Activated naive CD4-positive, alpha-beta T cell treated with anti-CD3 and anti-CD28 coated beads, Interleukin-2, amount 50 U/mL, for 72 hours (primary cell): Measurements from ENCODE around the gene TMEM200B. TPM values are rescaled to one million over a fixed set of nuclear protein-coding genes. Genes with fewer than 3 reads are reported as not detected.
"Not testable (repeated sequence)": the region's sequence is repeated elsewhere in the genome, so short reads cannot be mapped to it uniquely, and the experiment has no call there.

Experiments
- ATAC-seq, 2 donors: fragments of 150-1000 bp; cut with Tn5 transposase; 2 replicates each; pipeline ENCODE4 v1.10.0; 2021; ENCODE audit warnings: mild to moderate bottlenecking in 2 of 2, moderate library complexity in 2 of 2
- DNase-seq, 2 donors: peaks; one replicate each; pipeline ENCODE4 v3.0.0; 2021 to 2022; ENCODE audit warnings: low spot score in 2 of 2
- H3K27ac Mint-ChIP-seq, 2 donors: one replicate each; pipeline ENCODE4 v1.8.0; 2022; ENCODE audit warnings: mild to moderate bottlenecking in 2 of 2, mixed read lengths in 2 of 2
- H3K36me3 Mint-ChIP-seq, 2 donors: one replicate each; pipeline ENCODE4 v1.8.0; 2022; ENCODE audit warnings: mixed read lengths in 2 of 2
- H3K9me3 Mint-ChIP-seq, 2 donors: one replicate each; pipeline ENCODE4 v1.8.0; 2022; ENCODE audit warnings: mixed read lengths in 2 of 2
- total RNA-seq, 2 donors: library from RNA; stranded (reverse); gene quantifications; one replicate each; pipeline ENCODE4 v1.2.3, GENCODE V29; 2022

TMEM200B gene
- total RNA-seq, 2 donors from 2014 or later: 0.43 to 4.0 TPM

DNA sequence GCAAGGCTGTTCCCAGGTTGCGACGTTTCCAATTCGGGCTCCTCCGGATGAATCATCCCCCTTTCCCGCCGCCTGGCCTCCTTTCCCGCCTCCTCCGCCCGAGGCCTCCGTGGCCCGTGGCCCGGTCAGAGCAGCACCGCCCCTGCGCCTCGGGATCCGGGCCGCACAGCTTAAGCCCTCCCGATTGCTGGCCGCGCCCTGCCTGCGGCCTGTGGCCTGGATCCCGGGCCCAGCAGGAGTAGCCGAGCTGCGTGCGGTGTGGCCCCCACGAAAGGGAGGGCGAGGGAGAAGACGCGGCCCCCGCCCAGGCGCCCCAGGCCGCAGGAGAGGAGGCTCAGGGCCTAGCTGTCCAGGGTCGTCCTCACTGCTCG lies 1.0 kb downstream of the TMEM200B start:
- no peaks in the 10 kb centered on the region for H3K9me3 Mint-ChIP-seq
- H3K36me3 Mint-ChIP-seq: peaks cover 0 to under 1% of the 10 kb centered on the region in 2 donors
- no peak overlapping the region for H3K27ac Mint-ChIP-seq
- DNase-seq (peak in 1 of 2 donors; percentile 51), ATAC-seq (peak in 1 of 2 donors; percentile 5)

GRCh38 chr1:29121936-29122681 lies 1.6 kb downstream of the TMEM200B start:
- DNase-seq: no peak
- no peaks in the 10 kb centered on the region for H3K9me3 Mint-ChIP-seq

DNA sequence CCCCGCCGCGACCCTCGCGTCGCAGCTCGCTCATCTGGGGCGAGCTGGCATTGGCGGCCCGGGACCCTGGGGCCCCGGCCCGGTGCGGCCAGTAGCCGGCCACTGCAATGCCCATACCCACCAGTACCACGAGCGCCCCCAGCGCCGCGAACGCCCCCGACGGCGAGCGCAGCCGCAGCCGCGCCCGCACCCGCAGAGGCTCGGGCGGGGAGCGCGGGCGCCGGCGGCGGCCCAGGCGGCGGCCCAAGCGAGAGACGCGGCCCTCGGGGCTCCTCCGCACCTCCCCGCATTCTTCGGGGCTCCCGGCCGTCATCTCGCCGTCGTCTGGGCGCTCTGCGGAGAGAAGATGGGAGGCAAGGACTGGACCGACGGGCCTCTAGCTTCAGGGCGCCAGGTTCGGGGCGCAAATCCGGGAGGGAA lies 2.2 kb downstream of the TMEM200B start:
- DNase-seq (peak in 1 of 2 donors; percentile 21), ATAC-seq (peak; percentile 12 to 17)
- Mint-ChIP-seq H3K36me3 (peaks cover 0 to 9% of the 10 kb centered on the region in 2 donors), H3K27ac (no peak overlapping the region), H3K9me3 (no peaks in the 10 kb centered on the region)

More at GRCh38 chr1:29121936-29122681, 1.6 kb downstream of the TMEM200B start:
- Mint-ChIP-seq H3K36me3 (peaks cover 0 to 6% of the 10 kb centered on the region in 2 donors), H3K27ac (no peak overlapping the region)
- peak in 1 of 2 donors; percentile 3 for ATAC-seq

DNA sequence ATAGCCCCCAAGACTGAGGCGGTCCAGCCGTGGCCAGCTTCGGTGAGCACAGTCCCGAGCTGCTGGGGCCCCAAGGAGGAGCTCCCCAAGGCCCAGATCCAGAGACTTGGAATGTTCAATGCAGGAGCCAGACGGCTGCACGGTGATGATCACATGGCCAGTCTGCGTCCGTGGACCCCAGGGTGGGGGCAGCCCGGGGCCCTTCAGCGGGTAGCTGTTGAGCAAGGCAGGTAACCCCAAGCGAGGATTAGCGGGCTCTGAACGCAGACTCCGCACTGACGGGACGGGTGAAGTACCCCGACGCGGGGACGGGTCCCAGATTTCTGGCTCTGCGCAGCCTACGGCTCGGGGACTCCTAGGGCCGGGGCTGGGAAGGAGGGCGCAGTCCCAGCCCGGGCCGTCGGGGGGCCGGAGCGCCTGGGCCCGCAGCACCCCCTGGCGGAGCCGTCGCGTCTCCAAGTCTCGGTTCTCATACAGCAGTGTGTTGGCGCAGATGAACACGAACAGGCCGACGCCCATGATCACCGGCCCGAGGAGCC lies 2.7 kb downstream of the TMEM200B start:
- Mint-ChIP-seq H3K9me3 (no peaks in the 10 kb centered on the region), H3K36me3 (peaks cover 0 to 9% of the 10 kb centered on the region in 2 donors), H3K27ac (no peak overlapping the region)
- peak; percentile 70 to 80 for ATAC-seq
- DNase-seq: peak; percentile 65 to 81

DNA sequence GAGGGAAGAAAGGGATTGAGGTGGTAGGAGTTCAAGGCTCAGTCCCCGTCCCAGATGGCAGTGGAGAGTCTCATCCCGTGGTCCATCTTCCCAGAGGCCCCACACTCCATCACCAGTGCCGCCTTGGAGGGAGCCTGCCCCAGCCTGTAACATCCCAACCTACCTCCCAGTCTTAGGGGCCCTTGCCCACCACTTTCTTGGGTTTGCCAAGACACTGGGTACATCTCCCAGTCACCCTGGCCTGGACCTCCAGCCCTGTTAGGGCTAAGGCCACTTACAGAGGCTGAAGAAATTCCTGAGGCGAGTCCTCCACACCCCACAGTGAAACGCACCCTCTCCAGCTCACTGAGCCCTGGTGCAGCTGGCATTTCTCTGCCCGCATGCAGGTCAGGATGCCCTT lies 3.3 kb downstream of the TMEM200B start:
- DNase-seq (no peak), ATAC-seq (no peak)
- no peak overlapping the region for H3K27ac Mint-ChIP-seq
- H3K9me3 Mint-ChIP-seq: no peaks in the 10 kb centered on the region
- H3K36me3 Mint-ChIP-seq: peaks cover 0 to 9% of the 10 kb centered on the region in 2 donors

DNA sequence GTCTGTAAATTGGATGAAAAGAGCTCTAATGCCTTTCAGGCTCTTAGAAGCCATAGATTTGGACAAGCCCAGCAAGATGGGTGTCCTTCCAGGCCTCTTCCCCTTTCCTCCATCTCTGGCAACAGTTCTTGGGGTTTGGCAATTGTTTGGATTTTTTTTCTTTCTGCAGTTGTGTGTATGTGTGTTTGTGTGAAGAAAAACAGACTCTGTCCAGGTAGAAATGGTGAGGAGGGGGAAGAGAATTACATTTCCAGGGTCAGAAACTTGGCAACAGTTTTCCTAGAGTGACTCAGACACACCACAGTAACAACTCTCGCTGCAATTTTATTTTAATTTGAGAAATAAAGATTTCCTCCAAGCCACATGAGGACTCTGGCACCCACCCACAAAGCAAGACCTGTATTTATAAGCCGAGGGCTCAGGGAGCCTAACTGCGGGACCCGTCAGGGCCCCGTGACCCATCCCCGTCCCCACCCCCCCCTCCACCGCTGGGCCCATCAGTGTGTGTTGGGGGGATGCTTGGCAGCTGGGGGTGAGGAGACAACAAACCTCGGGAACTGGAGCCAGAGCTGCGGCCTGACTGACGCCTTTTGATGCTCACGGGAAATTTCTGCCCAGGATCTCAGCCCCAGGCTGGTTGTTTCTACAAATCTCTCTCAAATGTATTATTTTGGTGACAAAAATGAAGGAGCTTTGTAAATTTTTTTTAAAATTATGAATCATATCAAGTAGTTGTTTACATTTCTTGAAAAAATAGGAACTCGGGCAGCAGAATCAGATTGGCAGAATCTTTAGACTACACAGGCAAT lies 4.4 kb downstream of the TMEM200B start:
- DNase-seq: no peak
- H3K36me3 Mint-ChIP-seq: peaks cover 0 to 9% of the 10 kb centered on the region in 2 donors
- ATAC-seq: no peak

DNA sequence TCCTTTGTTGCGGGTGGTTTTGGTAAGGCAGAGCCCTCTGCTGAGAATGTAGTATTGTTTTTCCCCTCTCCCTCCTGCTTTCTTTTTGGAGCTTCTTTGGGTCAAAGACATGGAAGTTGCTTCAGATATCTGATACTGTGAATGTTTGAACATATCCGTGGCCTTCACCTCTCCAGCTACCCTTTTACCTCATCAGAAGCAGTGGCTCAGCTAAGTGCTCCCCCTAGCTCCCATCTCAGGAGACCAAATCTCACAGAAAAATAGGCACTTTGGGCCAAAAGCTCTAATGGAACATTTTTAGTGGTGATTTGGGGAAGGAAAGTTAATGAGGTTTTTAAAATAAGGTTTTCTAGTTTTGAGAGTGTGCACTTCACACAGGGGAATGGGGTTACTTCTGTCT lies 6.3 kb downstream of the TMEM200B start:
- H3K27ac Mint-ChIP-seq: no peak overlapping the region

More for the DNA sequence above, 4.4 kb downstream of the TMEM200B start:
- H3K9me3 Mint-ChIP-seq: no peaks in the 10 kb centered on the region
- peak overlapping the region in 1 of 2 donors; percentile 32 for H3K27ac Mint-ChIP-seq

GRCh38 chr1:29114654-29115053 lies 9.0 kb downstream of the TMEM200B start:
- no peak for DNase-seq
- Mint-ChIP-seq H3K27ac (no peak overlapping the region), H3K9me3 (no peaks in the 10 kb centered on the region), H3K36me3 (peaks cover 0 to 9% of the 10 kb centered on the region in 2 donors)
- ATAC-seq: no peak

More for the DNA sequence above, 6.3 kb downstream of the TMEM200B start:
- DNase-seq (no peak), ATAC-seq (no peak)
- Mint-ChIP-seq H3K36me3 (peaks cover 0 to 9% of the 10 kb centered on the region in 2 donors), H3K9me3 (no peaks in the 10 kb centered on the region)

DNA sequence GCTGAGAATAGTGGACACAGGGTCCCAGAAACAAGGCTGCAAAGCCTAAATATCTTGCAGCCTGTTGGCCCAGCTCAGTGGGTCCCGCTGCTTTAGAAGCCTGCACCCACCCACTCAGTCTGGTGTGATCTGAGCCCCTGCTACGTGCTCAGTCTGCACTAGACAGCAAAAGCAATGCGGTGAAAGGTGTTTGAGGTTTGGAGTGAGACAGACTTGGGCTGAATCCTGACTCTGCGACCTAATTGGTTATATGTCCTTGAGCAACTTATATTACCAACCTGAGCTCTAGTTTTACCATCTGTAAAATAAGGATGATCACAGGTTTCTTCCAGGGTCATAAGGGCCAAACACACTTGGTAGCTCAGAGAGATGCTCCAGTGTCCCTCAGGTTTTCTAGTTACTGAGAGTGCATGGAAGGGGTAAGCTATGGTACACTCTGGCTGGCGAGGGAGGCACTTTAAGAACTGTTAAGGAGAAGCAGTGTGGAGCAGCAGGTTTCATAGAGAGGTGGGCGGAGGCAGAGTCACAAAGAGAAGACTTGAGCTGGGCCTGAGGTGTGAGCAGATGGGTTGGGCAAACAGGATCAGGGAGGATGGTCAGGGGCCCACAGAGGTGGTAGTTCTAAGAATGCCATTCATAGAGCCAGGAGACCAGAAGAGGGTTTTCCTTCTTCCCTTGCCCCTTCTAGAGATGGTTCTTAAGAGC lies 10.1 kb downstream of the TMEM200B start:
- H3K36me3 Mint-ChIP-seq: peaks cover 0 to 9% of the 10 kb centered on the region in 2 donors
- no peak overlapping the region for H3K27ac Mint-ChIP-seq
- ATAC-seq (peak in 1 of 2 donors; percentile 37), DNase-seq (no peak)
- no peaks in the 10 kb centered on the region for H3K9me3 Mint-ChIP-seq

- H3K9me3 Mint-ChIP-seq: no peaks in the 10 kb centered on the region
- ATAC-seq (no peak), DNase-seq (no peak)
- peaks cover 0 to 9% of the 10 kb centered on the region in 2 donors for H3K36me3 Mint-ChIP-seq
- H3K27ac Mint-ChIP-seq: no peak overlapping the region
Observed at GRCh38 chr1:29112705-29113412, 10.8 kb downstream of the TMEM200B start.

GRCh38 chr1:29108041-29108440 lies 15.7 kb downstream of the TMEM200B start:
- DNase-seq, H3K9me3 Mint-ChIP-seq, ATAC-seq, H3K36me3 Mint-ChIP-seq, H3K27ac Mint-ChIP-seq: not testable (repeated sequence)

GRCh38 chr1:29105822-29106221 lies 17.9 kb downstream of the TMEM200B start:
- no peaks in the 10 kb centered on the region for H3K9me3 Mint-ChIP-seq
- DNase-seq (no peak), ATAC-seq (no peak)
- H3K36me3 Mint-ChIP-seq: no peaks in the 10 kb centered on the region
- peak overlapping the region in 1 of 2 donors; percentile 17 for H3K27ac Mint-ChIP-seq

GRCh38 chr1:29100487-29100886 lies 23.2 kb downstream of the TMEM200B start:
- no peaks in the 10 kb centered on the region for H3K9me3 Mint-ChIP-seq

GRCh38 chr1:29099286-29099685 lies 24.4 kb downstream of the TMEM200B start:
- H3K36me3 Mint-ChIP-seq: peaks cover 7% of the 10 kb centered on the region in 2 donors

More at GRCh38 chr1:29100487-29100886, 23.2 kb downstream of the TMEM200B start:
- no peak overlapping the region for H3K27ac Mint-ChIP-seq
- no peak for DNase-seq
- ATAC-seq: no peak
- H3K36me3 Mint-ChIP-seq: peaks cover 7% of the 10 kb centered on the region in 2 donors

DNA sequence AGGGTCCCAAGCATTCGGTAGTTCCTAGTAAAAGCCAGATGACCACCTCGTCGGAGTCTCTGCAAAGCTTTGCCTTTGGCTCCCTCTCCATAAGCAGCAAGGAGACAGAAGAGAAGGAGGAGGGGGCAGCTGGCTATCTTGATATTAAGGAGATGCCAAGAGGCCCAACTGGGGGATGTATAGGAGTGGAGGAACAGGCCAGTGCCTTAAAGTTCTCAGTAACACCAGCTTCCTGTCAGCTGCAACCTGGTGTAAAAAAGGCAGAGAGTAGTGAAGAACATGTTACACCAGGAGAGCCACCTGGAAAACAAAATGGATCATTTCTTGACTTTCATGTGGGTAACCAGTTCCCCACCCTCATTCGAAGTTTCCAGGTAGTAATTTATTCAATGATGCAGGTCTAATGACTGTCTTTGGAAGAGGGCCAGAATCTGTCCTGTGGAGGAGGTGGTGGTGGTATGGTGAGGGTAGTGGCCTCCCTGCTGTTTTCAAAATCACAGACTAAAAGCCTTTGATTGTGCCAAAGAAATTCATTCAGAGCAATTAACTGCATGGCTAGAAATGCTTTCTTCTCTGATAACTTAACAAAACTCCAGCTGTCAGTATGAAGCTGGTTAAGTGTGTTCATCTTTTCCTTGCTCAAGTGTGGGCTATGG lies 27.3 kb downstream of the TMEM200B start:
- Mint-ChIP-seq H3K9me3 (peaks cover 0 to 6% of the 10 kb centered on the region in 2 donors), H3K36me3 (peaks cover 14 to 15% of the 10 kb centered on the region in 2 donors), H3K27ac (peak overlapping the region in 1 of 2 donors; percentile 76)
- ATAC-seq (peak in 1 of 2 donors; percentile 37), DNase-seq (no peak)

More at GRCh38 chr1:29099286-29099685, 24.4 kb downstream of the TMEM200B start:
- Mint-ChIP-seq H3K27ac (peak overlapping the region in 1 of 2 donors; percentile 72), H3K9me3 (no peaks in the 10 kb centered on the region)
- ATAC-seq: no peak
- DNase-seq: no peak
